ENCODE data around the gene ADGRV1.
"Not testable (repeated sequence)": the region's sequence is repeated elsewhere in the genome, so short reads cannot be mapped to it uniquely, and the experiment has no call there.

Gene ADGRV1

DNA sequence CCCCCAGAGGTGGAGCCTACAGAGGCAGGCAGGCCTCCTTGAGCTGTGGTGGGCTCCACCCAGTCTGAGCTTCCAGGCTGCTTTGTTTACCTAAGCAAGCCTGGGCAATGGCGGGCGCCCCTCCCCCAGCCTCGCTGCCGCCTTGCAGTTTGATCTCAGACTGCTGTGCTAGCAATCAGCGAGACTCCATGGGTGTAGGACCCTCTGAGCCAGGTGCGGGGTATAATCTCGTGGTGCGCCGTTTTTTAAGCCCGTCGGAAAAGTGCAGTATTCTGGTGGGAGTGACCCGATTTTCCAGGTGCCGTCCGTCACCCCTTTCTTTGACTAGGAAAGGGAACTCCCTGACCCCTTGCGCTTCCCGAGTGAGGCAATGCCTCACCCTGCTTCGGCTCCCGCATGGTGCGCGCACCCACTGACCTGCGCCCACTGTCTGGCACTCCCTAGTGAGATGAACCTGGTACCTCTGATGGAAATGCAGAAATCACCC is 109.5 kb downstream of the ADGRV1 start:
- H3K4me1 Mint-ChIP-seq (ENCODE audit: low read depth); H3K36me3 Mint-ChIP-seq (ENCODE audit: low read depth); H3K27ac Mint-ChIP-seq; H3K4me3 Mint-ChIP-seq; H3K27me3 Mint-ChIP-seq; H3K9me3 Mint-ChIP-seq; intact Hi-C loops (cut with micrococcal nuclease): not testable (repeated sequence)

DNA sequence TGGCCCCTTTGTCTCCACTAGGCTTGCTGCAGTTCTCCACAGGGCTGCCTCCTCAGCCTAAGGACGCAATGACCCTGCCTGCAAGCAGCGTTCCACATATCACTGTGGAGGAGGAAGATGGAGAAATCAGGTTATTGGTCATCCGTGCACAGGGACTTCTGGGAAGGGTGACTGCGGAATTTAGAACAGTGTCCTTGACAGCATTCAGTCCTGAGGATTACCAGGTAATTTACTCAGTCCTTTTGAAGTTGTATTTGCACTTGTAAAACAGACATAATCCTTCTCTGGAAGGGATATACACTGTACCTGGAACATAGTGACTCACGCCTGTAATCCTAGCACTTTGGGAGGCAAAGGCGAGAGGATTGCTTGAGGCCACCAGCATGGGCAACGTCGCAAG is 116.6 kb downstream of the ADGRV1 start:
- Mint-ChIP-seq H3K4me3 (no peak overlapping the region), H3K9me3 (no peaks in the 10 kb centered on the region), H3K27me3 (no peaks in the 10 kb centered on the region), H3K27ac (no peak overlapping the region), H3K36me3 (ENCODE audit: low read depth) (no peaks in the 10 kb centered on the region), H3K4me1 (ENCODE audit: low read depth) (no peaks in the 10 kb centered on the region)
- intact Hi-C loops (cut with micrococcal nuclease) = no loop called here

DNA sequence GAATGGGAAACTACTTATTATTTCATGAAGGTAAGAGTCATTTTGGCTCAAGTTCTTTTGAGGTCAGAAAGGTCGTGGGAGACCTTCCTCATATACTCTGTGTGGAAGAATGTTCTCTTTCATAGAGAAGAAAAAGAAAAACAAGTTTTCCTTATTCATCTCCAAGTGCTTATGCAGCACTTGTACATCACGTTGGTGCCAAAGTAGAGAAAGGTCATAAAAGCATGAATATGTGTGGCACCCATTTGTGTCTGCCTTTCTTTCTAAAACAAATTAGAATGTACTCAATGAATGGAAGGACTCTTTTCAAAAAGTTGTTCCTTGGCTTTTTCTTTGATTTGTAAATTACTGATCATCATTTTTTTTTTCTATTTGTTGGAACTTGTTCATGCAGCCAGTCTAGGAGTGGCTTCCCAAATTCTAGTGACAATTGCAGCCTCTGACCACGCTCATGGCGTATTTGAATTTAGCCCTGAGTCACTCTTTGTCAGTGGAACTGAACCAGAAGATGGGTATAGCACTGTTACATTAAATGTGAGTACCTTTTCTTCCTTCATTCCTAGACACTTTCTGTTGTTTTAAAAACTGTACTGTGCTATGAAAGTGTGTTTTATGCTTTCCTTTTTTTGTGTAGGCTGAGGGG is 122.4 kb downstream of the ADGRV1 start:
- H3K27me3 Mint-ChIP-seq = no peaks in the 10 kb centered on the region
- H3K4me1 Mint-ChIP-seq (ENCODE audit: low read depth) = no peaks in the 10 kb centered on the region
- H3K36me3 Mint-ChIP-seq (ENCODE audit: low read depth) = no peaks in the 10 kb centered on the region
- intact Hi-C loops (cut with micrococcal nuclease) = no loop called here
- no peaks in the 10 kb centered on the region for H3K9me3 Mint-ChIP-seq
- H3K27ac Mint-ChIP-seq = no peak overlapping the region
- no peak overlapping the region for H3K4me3 Mint-ChIP-seq

DNA sequence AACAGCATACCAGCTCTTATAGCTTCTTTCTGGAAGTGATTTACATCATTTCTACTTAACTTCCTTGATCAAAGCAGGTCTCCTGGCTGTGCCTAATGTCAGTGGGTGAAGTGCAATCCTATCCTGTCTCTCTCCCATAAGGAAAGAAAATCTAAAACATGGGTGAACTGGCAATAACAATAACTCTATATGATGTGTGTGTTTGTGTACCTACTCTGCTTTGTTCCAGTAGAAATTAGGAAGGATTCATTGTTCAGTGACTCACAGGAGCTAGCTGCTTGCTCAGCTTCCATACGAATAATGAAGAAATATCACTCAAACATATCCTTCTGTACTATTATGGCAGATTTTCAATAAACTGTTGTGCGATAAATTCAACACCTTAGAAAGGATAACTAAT is 123.7 kb downstream of the ADGRV1 start:
- Mint-ChIP-seq H3K27me3 (no peaks in the 10 kb centered on the region), H3K27ac (no peak overlapping the region), H3K36me3 (ENCODE audit: low read depth) (no peaks in the 10 kb centered on the region), H3K4me3 (no peak overlapping the region), H3K4me1 (ENCODE audit: low read depth) (no peaks in the 10 kb centered on the region), H3K9me3 (no peaks in the 10 kb centered on the region)
- intact Hi-C loops (cut with micrococcal nuclease) = no loop called here

DNA sequence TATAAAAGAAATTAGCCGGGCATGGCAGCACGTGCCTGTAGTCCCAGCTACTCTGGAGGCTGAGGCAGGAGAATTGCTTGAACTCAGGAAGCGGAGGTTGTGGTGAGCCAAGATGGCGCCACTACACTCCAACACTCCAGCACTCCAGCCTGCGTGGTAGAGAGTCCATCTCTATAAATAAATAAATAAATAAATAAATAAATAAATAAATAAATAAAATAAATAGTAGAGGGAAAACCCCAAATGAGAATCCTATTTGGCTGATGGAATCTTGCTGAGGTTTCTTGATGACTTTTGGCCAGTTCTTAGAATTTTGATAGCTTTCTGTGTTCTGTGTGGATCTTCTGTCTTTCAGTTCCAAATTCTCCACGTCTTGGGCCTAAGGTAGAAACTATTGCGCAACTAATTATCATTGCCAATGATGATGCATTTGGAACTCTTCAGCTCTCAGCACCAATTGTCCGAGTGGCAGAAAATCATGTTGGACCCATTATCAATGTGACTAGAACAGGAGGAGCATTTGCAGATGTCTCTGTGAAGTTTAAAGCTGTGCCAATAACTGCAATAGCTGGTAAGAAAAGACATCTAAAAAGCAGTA is 126.9 kb downstream of the ADGRV1 start:
- Mint-ChIP-seq H3K9me3 (no peaks in the 10 kb centered on the region), H3K4me3 (no peak overlapping the region), H3K27me3 (no peaks in the 10 kb centered on the region), H3K27ac (no peak overlapping the region), H3K4me1 (ENCODE audit: low read depth) (peaks cover 8% of the 10 kb centered on the region), H3K36me3 (ENCODE audit: low read depth) (no peaks in the 10 kb centered on the region)
- intact Hi-C loops (cut with micrococcal nuclease) = no loop called here

DNA sequence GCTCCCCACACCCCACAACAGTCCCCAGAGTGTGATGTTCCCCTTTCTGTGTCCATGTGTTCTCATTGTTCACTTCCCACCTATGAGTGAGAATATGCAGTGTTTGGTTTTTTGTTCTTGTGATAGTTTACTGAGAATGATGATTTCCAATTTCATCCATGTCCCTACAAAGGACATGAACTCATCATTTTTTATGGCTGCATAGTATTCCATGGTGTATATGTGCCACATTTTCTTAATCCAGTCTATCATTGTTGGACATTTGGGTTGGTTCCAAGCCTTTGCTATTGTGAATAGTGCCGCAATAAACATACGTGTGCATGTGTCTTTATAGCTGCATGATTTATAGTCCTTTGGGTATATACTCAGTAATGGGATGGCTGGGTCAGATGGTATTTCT is 127.8 kb downstream of the ADGRV1 start:
- intact Hi-C loops (cut with micrococcal nuclease); H3K4me3 Mint-ChIP-seq; H3K36me3 Mint-ChIP-seq (ENCODE audit: low read depth); H3K9me3 Mint-ChIP-seq; H3K27ac Mint-ChIP-seq; H3K27me3 Mint-ChIP-seq: not testable (repeated sequence)
- H3K4me1 Mint-ChIP-seq (ENCODE audit: low read depth) = peaks cover 13% of the 10 kb centered on the region

DNA sequence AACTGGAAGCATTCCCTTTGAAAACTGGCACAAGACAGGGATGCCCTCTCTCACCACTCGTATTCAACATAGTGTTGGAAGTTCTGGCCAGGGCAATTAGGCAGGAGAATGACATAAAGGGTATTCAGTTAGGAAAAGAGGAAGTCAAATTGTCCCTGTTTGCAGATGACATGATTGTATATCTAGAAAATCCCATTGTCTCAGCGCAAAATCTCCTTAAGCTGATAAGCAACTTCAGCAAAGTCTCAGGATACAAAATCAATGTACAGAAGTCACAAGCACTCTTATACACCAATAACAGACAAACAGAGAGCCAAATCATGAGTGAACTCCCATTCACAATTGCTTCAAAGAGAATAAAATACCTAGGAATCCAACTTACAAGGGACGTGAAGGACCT is 128.9 kb downstream of the ADGRV1 start:
- H3K36me3 Mint-ChIP-seq (ENCODE audit: low read depth); H3K4me3 Mint-ChIP-seq; H3K27me3 Mint-ChIP-seq; H3K9me3 Mint-ChIP-seq; H3K27ac Mint-ChIP-seq; intact Hi-C loops (cut with micrococcal nuclease): not testable (repeated sequence)
- peaks cover 13% of the 10 kb centered on the region for H3K4me1 Mint-ChIP-seq (ENCODE audit: low read depth)

DNA sequence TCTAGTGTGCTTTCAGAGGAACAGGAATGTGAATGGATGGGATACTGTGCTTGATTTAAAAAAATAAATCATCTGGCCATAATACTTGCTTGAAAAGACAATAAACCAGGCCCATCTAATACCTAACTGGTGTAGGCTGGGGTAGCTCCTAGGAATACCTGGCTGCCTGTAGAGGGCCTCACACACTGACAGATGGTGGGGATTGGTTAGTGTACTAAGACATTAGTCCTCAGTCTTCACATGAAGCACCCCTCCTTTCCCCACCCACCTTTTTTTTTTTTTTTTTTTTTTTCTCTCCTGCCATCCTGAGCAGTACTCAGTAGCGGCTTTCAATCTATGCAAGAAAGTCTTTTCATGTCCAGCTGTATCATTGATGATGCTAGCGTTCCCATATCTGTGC is 130.5 kb downstream of the ADGRV1 start:
- no peak overlapping the region for H3K27ac Mint-ChIP-seq
- H3K4me3 Mint-ChIP-seq = no peak overlapping the region
- H3K27me3 Mint-ChIP-seq = no peaks in the 10 kb centered on the region
- H3K36me3 Mint-ChIP-seq (ENCODE audit: low read depth) = no peaks in the 10 kb centered on the region
- H3K4me1 Mint-ChIP-seq (ENCODE audit: low read depth) = peaks cover 13% of the 10 kb centered on the region
- H3K9me3 Mint-ChIP-seq = no peaks in the 10 kb centered on the region
- intact Hi-C loops (cut with micrococcal nuclease) = no loop called here

DNA sequence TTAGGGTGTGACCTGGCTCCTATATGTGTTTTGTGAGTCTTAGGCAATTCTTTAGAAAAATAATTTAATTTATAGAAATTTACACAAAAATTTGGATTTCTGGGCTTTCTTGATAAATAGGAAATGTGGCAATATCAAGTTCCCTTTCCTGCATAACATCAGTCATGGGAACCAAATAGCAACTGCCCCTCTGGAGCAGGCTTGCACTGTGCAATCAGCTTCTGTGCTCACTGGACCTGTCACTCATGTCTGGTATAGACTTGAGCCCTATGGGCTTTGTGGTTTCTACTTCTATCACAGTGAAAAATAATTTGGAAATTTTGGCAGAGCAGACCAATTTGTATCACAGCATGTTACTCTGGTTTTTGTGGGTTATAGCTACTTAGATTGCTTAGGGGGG is 131.7 kb downstream of the ADGRV1 start:
- Mint-ChIP-seq H3K4me3 (no peak overlapping the region), H3K9me3 (no peaks in the 10 kb centered on the region), H3K27ac (no peak overlapping the region), H3K4me1 (ENCODE audit: low read depth) (peaks cover 13% of the 10 kb centered on the region), H3K27me3 (no peaks in the 10 kb centered on the region), H3K36me3 (ENCODE audit: low read depth) (no peaks in the 10 kb centered on the region)
- intact Hi-C loops (cut with micrococcal nuclease) = no loop called here

DNA sequence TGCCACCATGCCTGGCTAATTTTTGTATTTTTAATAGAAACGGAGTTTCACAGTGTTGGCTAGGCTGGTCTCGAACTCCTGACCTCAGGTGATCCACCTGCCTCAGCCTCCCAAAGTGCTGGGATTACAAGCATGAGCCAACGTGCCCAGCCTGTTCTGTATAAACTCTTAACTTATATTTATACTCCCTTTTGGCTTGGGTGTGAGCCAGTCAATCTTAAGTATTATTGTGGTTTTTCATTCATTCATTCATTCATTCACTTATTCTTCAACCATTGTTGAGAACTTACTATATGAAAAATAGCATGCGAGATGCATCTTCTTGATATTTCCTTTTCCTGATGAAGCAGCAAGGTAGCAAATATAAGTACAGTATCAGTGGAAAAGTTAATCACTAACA is 132.9 kb downstream of the ADGRV1 start:
- Mint-ChIP-seq H3K4me3 (no peak overlapping the region), H3K36me3 (ENCODE audit: low read depth) (no peaks in the 10 kb centered on the region), H3K27ac (no peak overlapping the region), H3K9me3 (no peaks in the 10 kb centered on the region), H3K4me1 (ENCODE audit: low read depth) (peaks cover 13% of the 10 kb centered on the region), H3K27me3 (no peaks in the 10 kb centered on the region)
- intact Hi-C loops (cut with micrococcal nuclease) = no loop called here

DNA sequence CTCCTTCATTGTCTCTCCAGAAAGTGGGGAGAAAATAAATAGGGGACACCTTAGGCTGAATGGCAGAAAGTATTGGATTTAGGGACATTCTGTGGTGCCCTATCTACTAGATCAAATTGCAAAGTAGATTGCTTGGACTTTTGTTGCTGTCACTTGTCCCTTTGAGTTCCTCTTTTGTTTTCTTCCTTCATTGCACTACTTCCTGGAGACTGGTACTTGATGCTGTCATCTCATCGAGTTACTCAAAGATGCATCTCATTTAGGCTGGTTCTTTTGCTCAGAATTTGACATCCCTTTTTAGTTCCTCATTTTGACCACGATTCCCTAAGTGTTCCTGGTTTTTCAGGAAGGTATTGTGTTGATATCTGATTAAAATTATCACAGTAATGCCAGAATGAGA is 137.6 kb downstream of the ADGRV1 start:
- no peaks in the 10 kb centered on the region for H3K9me3 Mint-ChIP-seq
- intact Hi-C loops (cut with micrococcal nuclease) = no loop called here
- H3K27ac Mint-ChIP-seq = no peak overlapping the region
- no peaks in the 10 kb centered on the region for H3K27me3 Mint-ChIP-seq
- H3K4me3 Mint-ChIP-seq = no peak overlapping the region
- H3K36me3 Mint-ChIP-seq (ENCODE audit: low read depth) = no peaks in the 10 kb centered on the region
- no peaks in the 10 kb centered on the region for H3K4me1 Mint-ChIP-seq (ENCODE audit: low read depth)

DNA sequence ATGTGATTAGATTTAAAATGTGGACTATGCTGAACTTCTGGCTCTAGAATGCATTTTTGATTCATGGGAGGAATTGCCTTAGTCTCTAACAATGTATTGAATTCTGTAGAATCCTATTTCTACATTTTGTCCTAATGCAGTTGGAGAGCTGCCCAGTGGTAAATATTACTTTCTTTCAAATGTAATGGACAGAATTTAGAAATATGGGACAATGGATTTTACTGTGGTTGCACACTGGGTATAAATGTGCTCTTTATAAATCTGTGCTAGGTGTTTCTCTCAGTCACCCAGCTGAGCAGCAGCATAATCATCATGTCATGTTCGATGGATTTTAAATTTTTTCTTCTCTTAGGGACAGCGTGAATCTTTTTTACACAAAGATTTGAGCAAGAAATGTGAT is 141.7 kb downstream of the ADGRV1 start:
- Mint-ChIP-seq H3K36me3 (ENCODE audit: low read depth) (no peaks in the 10 kb centered on the region), H3K4me1 (ENCODE audit: low read depth) (no peaks in the 10 kb centered on the region), H3K4me3 (no peak overlapping the region), H3K9me3 (no peaks in the 10 kb centered on the region), H3K27me3 (no peaks in the 10 kb centered on the region), H3K27ac (no peak overlapping the region)
- intact Hi-C loops (cut with micrococcal nuclease) = no loop called here

DNA sequence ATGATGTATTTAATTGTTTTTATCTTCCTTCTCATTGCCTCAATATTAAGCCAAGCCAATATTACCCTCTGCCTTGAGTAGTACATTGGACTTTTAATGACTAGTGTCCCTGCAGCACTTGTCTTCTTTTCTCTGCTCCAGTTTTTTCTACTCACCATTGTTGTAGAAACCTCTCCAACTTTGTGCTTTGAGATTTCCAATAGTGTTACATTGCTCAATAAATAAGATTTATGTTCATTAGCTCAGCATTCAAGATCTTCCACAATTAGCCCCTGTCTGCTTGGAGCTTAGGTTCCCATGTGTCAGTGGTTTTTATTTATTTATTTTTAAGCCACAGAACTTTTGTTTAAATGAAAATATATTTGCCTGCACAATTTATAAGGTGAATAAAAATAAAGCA is 145.3 kb downstream of the ADGRV1 start:
- no peaks in the 10 kb centered on the region for H3K4me1 Mint-ChIP-seq (ENCODE audit: low read depth)
- H3K27ac Mint-ChIP-seq = no peak overlapping the region
- H3K4me3 Mint-ChIP-seq = no peak overlapping the region
- H3K27me3 Mint-ChIP-seq = no peaks in the 10 kb centered on the region
- H3K9me3 Mint-ChIP-seq = no peaks in the 10 kb centered on the region
- H3K36me3 Mint-ChIP-seq (ENCODE audit: low read depth) = no peaks in the 10 kb centered on the region
- intact Hi-C loops (cut with micrococcal nuclease) = no loop called here

DNA sequence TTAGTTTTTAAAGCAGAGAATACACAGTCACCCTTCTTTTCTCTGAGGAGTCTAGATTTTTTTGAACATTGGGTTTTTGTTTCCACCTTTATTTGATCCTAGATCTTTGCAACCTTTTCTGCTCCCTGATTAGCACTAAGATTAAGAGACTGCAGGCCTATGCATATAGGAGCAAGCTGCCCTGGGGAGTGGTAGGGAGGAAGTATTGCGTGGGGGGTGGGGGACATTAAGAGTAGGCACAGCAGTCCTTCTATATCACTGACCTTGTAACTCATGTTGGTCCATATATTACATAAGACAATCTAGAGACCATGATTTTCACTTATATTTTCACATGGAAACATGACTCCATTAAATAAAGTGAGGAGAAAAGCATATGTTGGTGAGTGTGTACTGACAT is 149.1 kb downstream of the ADGRV1 start:
- Mint-ChIP-seq H3K27ac (no peak overlapping the region), H3K27me3 (no peaks in the 10 kb centered on the region), H3K4me3 (no peak overlapping the region), H3K36me3 (ENCODE audit: low read depth) (no peaks in the 10 kb centered on the region), H3K9me3 (no peaks in the 10 kb centered on the region), H3K4me1 (ENCODE audit: low read depth) (no peaks in the 10 kb centered on the region)
- intact Hi-C loops (cut with micrococcal nuclease) = no loop called here

Measured in dendritic cell treated with granulocyte-macrophage colony-stimulating factor and Interleukin-4, amounts not matched to agents 40 ng/mL and 50 ng/mL, for 4 days (primary cell).